ENCODE data around the gene FANCG.
A peak's percentile ranks its signal among the peaks of the same experiment; 100 is the strongest.

FANCG gene

GRCh38 chr9:35044071-35044470 lies 35.7 kb downstream of the FANCG start:
- TF ChIP-seq, protein P1, sequence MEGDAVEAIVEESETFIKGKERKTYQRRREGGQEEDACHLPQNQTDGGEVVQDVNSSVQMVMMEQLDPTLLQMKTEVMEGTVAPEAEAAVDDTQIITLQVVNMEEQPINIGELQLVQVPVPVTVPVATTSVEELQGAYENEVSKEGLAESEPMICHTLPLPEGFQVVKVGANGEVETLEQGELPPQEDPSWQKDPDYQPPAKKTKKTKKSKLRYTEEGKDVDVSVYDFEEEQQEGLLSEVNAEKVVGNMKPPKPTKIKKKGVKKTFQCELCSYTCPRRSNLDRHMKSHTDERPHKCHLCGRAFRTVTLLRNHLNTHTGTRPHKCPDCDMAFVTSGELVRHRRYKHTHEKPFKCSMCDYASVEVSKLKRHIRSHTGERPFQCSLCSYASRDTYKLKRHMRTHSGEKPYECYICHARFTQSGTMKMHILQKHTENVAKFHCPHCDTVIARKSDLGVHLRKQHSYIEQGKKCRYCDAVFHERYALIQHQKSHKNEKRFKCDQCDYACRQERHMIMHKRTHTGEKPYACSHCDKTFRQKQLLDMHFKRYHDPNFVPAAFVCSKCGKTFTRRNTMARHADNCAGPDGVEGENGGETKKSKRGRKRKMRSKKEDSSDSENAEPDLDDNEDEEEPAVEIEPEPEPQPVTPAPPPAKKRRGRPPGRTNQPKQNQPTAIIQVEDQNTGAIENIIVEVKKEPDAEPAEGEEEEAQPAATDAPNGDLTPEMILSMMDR (IDR thresholded peaks at IDR 0.05; ENCODE audit: poor library complexity, severe bottlenecking), result no peak
- Histone ChIP-seq H3K4me1 (ENCODE audit: insufficient read depth, poor library complexity, severe bottlenecking) (peaks cover 4% of the 10 kb centered on the region), H3K9me3 (ENCODE audit: severe bottlenecking) (no peaks in the 10 kb centered on the region), H3K27me3 (ENCODE audit: insufficient read depth, poor library complexity, severe bottlenecking) (no peaks in the 10 kb centered on the region), H3K36me3 (ENCODE audit: low read depth) (0 out of 2 replicates have a peak, but pooled peaks cover 3% of the 10 kb centered on the region), H3K27ac (ENCODE audit: poor library complexity, severe bottlenecking) (no peak overlapping the region), H3K4me3 (ENCODE audit: severe bottlenecking) (no peak overlapping the region)
- no peak for DNase-seq (ENCODE audit: low spot score)
- ATAC-seq (ENCODE audit: low read depth), result no peak

- Histone ChIP-seq H3K36me3 (ENCODE audit: low read depth) (no peaks in the 10 kb centered on the region), H3K27ac (ENCODE audit: poor library complexity, severe bottlenecking) (peak overlapping the region; percentile 6), H3K4me1 (ENCODE audit: insufficient read depth, poor library complexity, severe bottlenecking) (peaks cover 4% of the 10 kb centered on the region), H3K4me3 (ENCODE audit: severe bottlenecking) (no peak overlapping the region), H3K9me3 (ENCODE audit: severe bottlenecking) (no peaks in the 10 kb centered on the region), H3K27me3 (ENCODE audit: insufficient read depth, poor library complexity, severe bottlenecking) (no peaks in the 10 kb centered on the region)
- ATAC-seq (ENCODE audit: low read depth), result no peak
- TF ChIP-seq, protein P1 (IDR thresholded peaks at IDR 0.05; ENCODE audit: poor library complexity, severe bottlenecking), result no peak
- no peak for DNase-seq (ENCODE audit: low spot score)
Observed at GRCh38 chr9:35042891-35043545, 36.7 kb downstream of the FANCG start.

- no peak for DNase-seq (ENCODE audit: low spot score)
- Histone ChIP-seq H3K27ac (ENCODE audit: poor library complexity, severe bottlenecking) (peak overlapping the region; percentile 6), H3K4me1 (ENCODE audit: insufficient read depth, poor library complexity, severe bottlenecking) (peaks cover 4% of the 10 kb centered on the region), H3K4me3 (ENCODE audit: severe bottlenecking) (no peak overlapping the region), H3K27me3 (ENCODE audit: insufficient read depth, poor library complexity, severe bottlenecking) (no peaks in the 10 kb centered on the region), H3K9me3 (ENCODE audit: severe bottlenecking) (no peaks in the 10 kb centered on the region), H3K36me3 (ENCODE audit: low read depth) (no peaks in the 10 kb centered on the region)
- TF ChIP-seq, protein P1 (IDR thresholded peaks at IDR 0.05; ENCODE audit: poor library complexity, severe bottlenecking), result no peak
- ATAC-seq (ENCODE audit: low read depth), result peak; percentile 39
Observed at GRCh38 chr9:35042081-35042604, 37.6 kb downstream of the FANCG start.

- H3K36me3 ChIP-seq (ENCODE audit: low read depth), result no peaks in the 10 kb centered on the region
- ATAC-seq (ENCODE audit: low read depth) (peak; percentile 31; the same call in 1 of the 3 replicates), DNase-seq (ENCODE audit: low spot score) (no peak)
- peaks cover 1% of the 10 kb centered on the region for H3K4me1 ChIP-seq (ENCODE audit: insufficient read depth, poor library complexity, severe bottlenecking)
- no peaks in the 10 kb centered on the region for H3K9me3 ChIP-seq (ENCODE audit: severe bottlenecking)
- no peak overlapping the region for H3K4me3 ChIP-seq (ENCODE audit: severe bottlenecking)
- TF ChIP-seq, protein P1 (IDR thresholded peaks at IDR 0.05; ENCODE audit: poor library complexity, severe bottlenecking), result no peak
- no peaks in the 10 kb centered on the region for H3K27me3 ChIP-seq (ENCODE audit: insufficient read depth, poor library complexity, severe bottlenecking)
- no peak overlapping the region for H3K27ac ChIP-seq (ENCODE audit: poor library complexity, severe bottlenecking)
Observed at GRCh38 chr9:35035851-35036701, 43.7 kb downstream of the FANCG start.

All from RWPE2 (cell line).